Spinal cord (tissue), 10 donors: ENCODE data around the gene SHISAL2B. TPM values are rescaled to one million over a fixed set of nuclear protein-coding genes. Genes with fewer than 3 reads are reported as not detected.
A peak's percentile ranks its signal among the peaks of the same experiment; 100 is the strongest.
"Not testable (repeated sequence)": the region's sequence is repeated elsewhere in the genome, so short reads cannot be mapped to it uniquely, and the experiment has no call there.

Experiments
- DNase-seq, 6 donors: peaks; one replicate each; pipeline versions ENCODE4 v3.0.0 to v3.0.0-alpha.2; 2013 to 2015; ENCODE audit warnings: low spot score in 6 of 6, low read depth in 4 of 6
- H3K27ac ChIP-seq: one replicate; pipeline ENCODE4 v1.5.1; 2013; ENCODE audit warnings: low read depth, low read length, control low read depth
- H3K27me3 ChIP-seq: one replicate; pipeline ENCODE4 v1.6.1; 2013; ENCODE audit warnings: low read length; ENCODE audit not compliant: control insufficient read depth, insufficient read depth
- H3K36me3 ChIP-seq: one replicate; pipeline ENCODE4 v1.6.1; 2013; ENCODE audit warnings: low read length; ENCODE audit not compliant: control insufficient read depth, insufficient read depth
- H3K4me1 ChIP-seq: one replicate; pipeline ENCODE4 v1.6.1; 2013; ENCODE audit warnings: low read length; ENCODE audit not compliant: control insufficient read depth, insufficient read depth
- H3K4me3 ChIP-seq: one replicate; pipeline ENCODE4 v1.5.1; 2013; ENCODE audit warnings: low read depth, low read length, control low read depth
- H3K9me3 ChIP-seq: one replicate; pipeline ENCODE4 v1.6.1; 2013; ENCODE audit warnings: low read length; ENCODE audit not compliant: control insufficient read depth, insufficient read depth
- WGBS: methylation state at CpG from one replicate; pipeline ENCODE4 v1.1.5; 2013; ENCODE audit warnings: missing lambda C conversion rate; ENCODE audit not compliant: insufficient coverage; 5-methylcytosine and 5-hydroxymethylcytosine counted together
- long read RNA-seq, 4 donors: transcript quantifications; one replicate each; lab custom pipeline, GENCODE V29; 2026
- polyA plus RNA-seq, 2 donors: library from polyadenylated mRNA; unstranded; fragments of 120-200 nt; gene quantifications; one replicate each; pipeline ENCODE4 v1.2.1, GENCODE V29; 2013; ENCODE audit not compliant: insufficient read length in 2 of 2
- total RNA-seq, 2 donors: library from RNA; depleted of rRNA in 1 of 2; stranded (reverse); fragments of 120-200 nt in 1 of 2; fragments of >200 nt in 1 of 2; gene quantifications; one replicate each; pipeline versions ENCODE4 v1.2.3 to v1.2.4, GENCODE V29; 2013 to 2014
- donor health status: healthy.

The SHISAL2B gene
- under 1 TPM; 0.30 to 0.72 TPM for total RNA-seq
- polyA plus RNA-seq, result 1 to 10 TPM; 2.6 to 2.9 TPM
- long read RNA-seq, donor 1, partial matches to known transcripts, result 0 of 2 reads
- long read RNA-seq, donor 1, other reads (novel, unspliced or antisense), result 0 of 2 reads
- long read RNA-seq, donor 2, result 0 reads
- long read RNA-seq, donor 3, partial matches to known transcripts, result 0 of 1 reads
- long read RNA-seq, donor 3, other reads (novel, unspliced or antisense), result 0 of 1 reads
- long read RNA-seq, donor 4, transcript SHISAL2B-201 (3 exons, 847 nt), result major isoform, 14 of 19 reads
- long read RNA-seq, donor 4, transcript SHISAL2B-203 (4 exons, 846 nt), result minor isoform, 5 of 19 reads
- long read RNA-seq, donor 4, partial matches to known transcripts, result 0 of 19 reads
- long read RNA-seq, donor 4, other reads (novel, unspliced or antisense), result 0 of 19 reads

- H3K4me3 ChIP-seq, result peak within 1 kb of the TSS; percentile 35
- under 1% methylated on average over 71 of the region's 71 CpGs for WGBS
- no peaks in the 10 kb centered on the region for H3K36me3 ChIP-seq
- H3K27ac ChIP-seq, result no peak within 1 kb of the TSS
- no peaks in the 10 kb centered on the region for H3K9me3 ChIP-seq
- peak in 3 of 6 donors; percentile 9 to 65 (median 49) for DNase-seq
- H3K27me3 ChIP-seq, result peaks cover 20% of the 10 kb centered on the region
- peaks cover 14% of the 10 kb centered on the region for H3K4me1 ChIP-seq
Observed at GRCh38 chr5:64690417-64691151, at the start of gene SHISAL2B. Gene SHISAL2B (plus strand): TSS chr5:64690503. CDS start chr5:64690624, 121 bp downstream.

- DNase-seq, result no peak
- Histone ChIP-seq H3K27ac (no peak overlapping the region), H3K4me3 (no peak overlapping the region), H3K27me3 (no peaks in the 10 kb centered on the region), H3K9me3 (no peaks in the 10 kb centered on the region), H3K4me1 (no peaks in the 10 kb centered on the region), H3K36me3 (no peaks in the 10 kb centered on the region)
Observed at GRCh38 chr5:64644831-64645230, 45.5 kb upstream of the SHISAL2B start.

- Histone ChIP-seq H3K27me3 (no peaks in the 10 kb centered on the region), H3K4me1 (no peaks in the 10 kb centered on the region), H3K27ac (no peak overlapping the region), H3K9me3 (no peaks in the 10 kb centered on the region), H3K4me3 (no peak overlapping the region), H3K36me3 (no peaks in the 10 kb centered on the region)
- WGBS, result 86% methylated on average over 3 of the region's 3 CpGs
- no peak for DNase-seq
Observed at GRCh38 chr5:64646169-64646568, 44.1 kb upstream of the SHISAL2B start.

- H3K27ac ChIP-seq, result no peak overlapping the region
- no peaks in the 10 kb centered on the region for H3K27me3 ChIP-seq
- no peak for DNase-seq
- 65% methylated on average over 2 of the region's 2 CpGs for WGBS
- H3K9me3 ChIP-seq, result no peaks in the 10 kb centered on the region
- no peak overlapping the region for H3K4me3 ChIP-seq
- no peaks in the 10 kb centered on the region for H3K4me1 ChIP-seq
- no peaks in the 10 kb centered on the region for H3K36me3 ChIP-seq
Observed at GRCh38 chr5:64649512-64649911, 40.8 kb upstream of the SHISAL2B start.

GRCh38 chr5:64653766-64654560, 36.3 kb upstream of the SHISAL2B start:
- no peak for DNase-seq
- H3K4me3 ChIP-seq, result no peak overlapping the region
- no peaks in the 10 kb centered on the region for H3K27me3 ChIP-seq
- no peaks in the 10 kb centered on the region for H3K4me1 ChIP-seq
- H3K36me3 ChIP-seq, result no peaks in the 10 kb centered on the region
- H3K9me3 ChIP-seq, result no peaks in the 10 kb centered on the region
- no peak overlapping the region for H3K27ac ChIP-seq
- WGBS, result no CpG with 5 or more reads among the region's 3 CpGs

GRCh38 chr5:64654561-64654938, 35.8 kb upstream of the SHISAL2B start:
- Histone ChIP-seq H3K27me3 (no peaks in the 10 kb centered on the region), H3K9me3 (no peaks in the 10 kb centered on the region), H3K4me1 (no peaks in the 10 kb centered on the region), H3K27ac (no peak overlapping the region), H3K36me3 (no peaks in the 10 kb centered on the region), H3K4me3 (no peak overlapping the region)
- no CpG with 5 or more reads among the region's 2 CpGs for WGBS
- DNase-seq, result no peak

- Histone ChIP-seq H3K4me3 (no peak overlapping the region), H3K27ac (no peak overlapping the region), H3K4me1 (no peaks in the 10 kb centered on the region), H3K27me3 (no peaks in the 10 kb centered on the region), H3K9me3 (no peaks in the 10 kb centered on the region), H3K36me3 (no peaks in the 10 kb centered on the region)
- DNase-seq, result no peak
- 75% methylated on average over 1 of the region's 1 CpG for WGBS
Observed at GRCh38 chr5:64655596-64655995, 34.7 kb upstream of the SHISAL2B start.

- WGBS, result no CpG with 5 or more reads among the region's 3 CpGs
Observed at GRCh38 chr5:64659289-64659688, 31.0 kb upstream of the SHISAL2B start.

GRCh38 chr5:64663181-64663580, 27.1 kb upstream of the SHISAL2B start:
- not testable (repeated sequence) for H3K27ac ChIP-seq, DNase-seq, H3K9me3 ChIP-seq, H3K4me1 ChIP-seq, H3K4me3 ChIP-seq, H3K36me3 ChIP-seq, H3K27me3 ChIP-seq
- WGBS, result 62% methylated on average over 4 of the region's 6 CpGs

More at GRCh38 chr5:64659289-64659688, 31.0 kb upstream of the SHISAL2B start:
- Histone ChIP-seq H3K4me1 (no peaks in the 10 kb centered on the region), H3K36me3 (no peaks in the 10 kb centered on the region), H3K27me3 (no peaks in the 10 kb centered on the region), H3K27ac (no peak overlapping the region), H3K9me3 (no peaks in the 10 kb centered on the region), H3K4me3 (no peak overlapping the region)
- DNase-seq, result peak in 2 of 6 donors; percentile 13 to 67
